Left lung (tissue), 10 donors: ENCODE data around the gene LIMK2. TPM values are rescaled to one million over a fixed set of nuclear protein-coding genes. Genes with fewer than 3 reads are reported as not detected.
"Not testable (repeated sequence)": the region's sequence is repeated elsewhere in the genome, so short reads cannot be mapped to it uniquely, and the experiment has no call there.

Experiments
- ATAC-seq: fragments of 200-7000 bp; cut with Tn5 transposase; one replicate; pipeline ENCODE4 v1.9.1; 2020; ENCODE audit warnings: moderate library complexity
- DNase-seq, 4 donors: peaks; one replicate each; pipeline ENCODE4 v3.0.0-alpha.2; 2013 to 2020
- H3K27ac ChIP-seq, 2 donors: fragments of 200-600 bp; sonication (generic) in 1 of 2; one replicate each; pipeline versions ENCODE4 v1.5.0 to v1.8.0; 2020 to 2021
- H3K27me3 ChIP-seq, 2 donors: fragments of 200-600 bp; sonication (generic) in 1 of 2; one replicate each; pipeline versions ENCODE4 v1.5.0 to v1.8.0; 2020 to 2021
- H3K36me3 ChIP-seq, 2 donors: fragments of 200-600 bp; sonication (generic) in 1 of 2; one replicate each; pipeline versions ENCODE4 v1.5.0 to v1.8.0; 2020 to 2021
- H3K4me1 ChIP-seq, 2 donors: fragments of 200-600 bp; one replicate each; pipeline ENCODE4 v1.8.0; 2021
- H3K4me3 ChIP-seq, 2 donors: fragments of 200-600 bp; sonication (generic) in 1 of 2; one replicate each; pipeline versions ENCODE4 v1.5.0 to v1.8.0; 2020 to 2021; ENCODE audit warnings: mild to moderate bottlenecking in 1 of 2
- H3K9me3 ChIP-seq, 2 donors: fragments of 200-600 bp; sonication (generic) in 1 of 2; one replicate each; pipeline versions ENCODE4 v1.5.0 to v1.8.0; 2020 to 2021
- intact Hi-C, 2 donors: fragments of 100-400 bp; cut with DNase I; formaldehyde crosslinking; loops; one replicate each; pipeline versions ENCODE4 v1.11.2 to v1.14.2; 2022
- polyA plus RNA-seq, 6 donors: library from polyadenylated mRNA; unstranded; fragments of 120-200 nt; gene quantifications; one replicate each; pipeline ENCODE4 v1.2.1, GENCODE V29; 2013; ENCODE audit not compliant: insufficient read length in 6 of 6
- total RNA-seq, 2 donors: library from RNA; stranded (reverse); fragmentation: NEBNext Ultra II Directional; extraction: Animal tissue kit (Norgen Biotek cat#: 25700); gene quantifications; one replicate each; pipeline ENCODE4 v1.2.1, GENCODE V29; 2021
- TF ChIP-seq, protein P1 (sequence below), 2 donors: fragments of 200-600 bp; sonication (generic) in 1 of 2; IDR thresholded peaks; one replicate each; pipeline versions ENCODE4 v1.5.0 to v1.8.0; 2021; ENCODE audit warnings: antibody characterized with exemption in 2 of 2
- donor health status: DM: no; HTN: yes; CAD: no.
- donor health status: DM: no; HTN: no; CAD: no.

LIMK2 gene
- total and polyA plus RNA-seq, 8 donors: 47.4 to 87.6 (median 53.6) TPM

GRCh38 chr22:31185056-31185455 is 27.0 kb upstream of the LIMK2 start:
- peaks cover 0 to 1% of the 10 kb centered on the region in 2 donors for H3K9me3 ChIP-seq
- DNase-seq (no peak), ATAC-seq (no peak)
- no peaks in the 10 kb centered on the region for H3K4me1 ChIP-seq
- no peaks in the 10 kb centered on the region for H3K27me3 ChIP-seq
- intact Hi-C loops: no loop called here
- peaks cover 0 to 48% of the 10 kb centered on the region in 2 donors for H3K36me3 ChIP-seq
- no peak overlapping the region for H3K27ac ChIP-seq
- TF ChIP-seq, protein P1, sequence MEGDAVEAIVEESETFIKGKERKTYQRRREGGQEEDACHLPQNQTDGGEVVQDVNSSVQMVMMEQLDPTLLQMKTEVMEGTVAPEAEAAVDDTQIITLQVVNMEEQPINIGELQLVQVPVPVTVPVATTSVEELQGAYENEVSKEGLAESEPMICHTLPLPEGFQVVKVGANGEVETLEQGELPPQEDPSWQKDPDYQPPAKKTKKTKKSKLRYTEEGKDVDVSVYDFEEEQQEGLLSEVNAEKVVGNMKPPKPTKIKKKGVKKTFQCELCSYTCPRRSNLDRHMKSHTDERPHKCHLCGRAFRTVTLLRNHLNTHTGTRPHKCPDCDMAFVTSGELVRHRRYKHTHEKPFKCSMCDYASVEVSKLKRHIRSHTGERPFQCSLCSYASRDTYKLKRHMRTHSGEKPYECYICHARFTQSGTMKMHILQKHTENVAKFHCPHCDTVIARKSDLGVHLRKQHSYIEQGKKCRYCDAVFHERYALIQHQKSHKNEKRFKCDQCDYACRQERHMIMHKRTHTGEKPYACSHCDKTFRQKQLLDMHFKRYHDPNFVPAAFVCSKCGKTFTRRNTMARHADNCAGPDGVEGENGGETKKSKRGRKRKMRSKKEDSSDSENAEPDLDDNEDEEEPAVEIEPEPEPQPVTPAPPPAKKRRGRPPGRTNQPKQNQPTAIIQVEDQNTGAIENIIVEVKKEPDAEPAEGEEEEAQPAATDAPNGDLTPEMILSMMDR (IDR thresholded peaks at IDR 0.05): no peak
- no peak overlapping the region for H3K4me3 ChIP-seq

DNA sequence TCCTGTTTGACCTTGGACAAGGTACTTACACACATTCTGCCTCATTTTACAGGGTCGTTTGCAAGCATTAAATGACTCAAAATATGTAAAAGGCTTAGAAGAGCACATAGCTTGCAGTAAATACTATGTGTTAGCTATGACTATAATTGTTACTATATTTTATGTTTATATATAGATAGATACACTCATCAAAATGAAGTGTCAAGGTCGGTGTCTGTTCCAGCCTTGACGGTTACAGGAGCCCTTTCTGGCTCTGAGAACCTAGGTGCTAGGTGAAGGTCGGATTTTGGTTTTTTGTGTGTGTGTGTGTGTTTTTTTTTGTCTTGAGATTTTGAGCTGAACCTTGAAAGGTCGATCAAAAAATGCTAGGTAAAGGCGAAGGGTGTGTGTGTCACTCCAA is 24.5 kb upstream of the LIMK2 start:
- peaks cover 0 to 60% of the 10 kb centered on the region in 2 donors for H3K36me3 ChIP-seq
- intact Hi-C loops: no loop called here
- H3K27ac ChIP-seq: no peak overlapping the region
- H3K4me3 ChIP-seq: no peak overlapping the region
- no peaks in the 10 kb centered on the region for H3K27me3 ChIP-seq
- no peak for ATAC-seq
- TF ChIP-seq, protein P1 (IDR thresholded peaks at IDR 0.05): no peak
- H3K9me3 ChIP-seq: no peaks in the 10 kb centered on the region
- no peak for DNase-seq
- H3K4me1 ChIP-seq: no peaks in the 10 kb centered on the region

DNA sequence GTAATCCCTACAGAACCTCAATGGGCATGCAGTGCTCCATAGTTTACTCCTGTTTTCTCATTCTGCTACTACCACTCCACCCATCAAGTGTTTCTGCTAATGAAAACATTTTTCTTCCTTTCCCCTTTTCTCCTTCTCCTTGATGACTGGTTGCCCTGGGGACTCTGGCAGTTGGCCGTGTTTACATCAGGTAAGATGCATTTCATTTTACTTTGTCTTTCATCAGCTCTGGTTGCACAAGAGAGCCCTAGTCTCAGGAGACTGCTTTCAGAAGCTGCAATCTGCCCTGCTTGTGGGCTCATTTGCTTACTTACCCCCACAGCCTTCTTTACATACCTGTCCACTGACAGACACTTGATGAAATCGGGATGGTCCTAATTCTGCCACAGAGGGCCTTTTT is 19.6 kb upstream of the LIMK2 start:
- Histone ChIP-seq H3K27me3 (no peaks in the 10 kb centered on the region), H3K27ac (peak overlapping the region in 1 of 2 donors; percentile 25), H3K4me1 (peaks cover 0 to 5% of the 10 kb centered on the region in 2 donors), H3K4me3 (no peak overlapping the region), H3K36me3 (peaks cover 0 to 89% of the 10 kb centered on the region in 2 donors), H3K9me3 (no peaks in the 10 kb centered on the region)
- ATAC-seq (no peak), DNase-seq (peak in 1 of 4 donors; percentile 50)
- intact Hi-C loops: no loop called here
- TF ChIP-seq, protein P1 (IDR thresholded peaks at IDR 0.05): no peak

DNA sequence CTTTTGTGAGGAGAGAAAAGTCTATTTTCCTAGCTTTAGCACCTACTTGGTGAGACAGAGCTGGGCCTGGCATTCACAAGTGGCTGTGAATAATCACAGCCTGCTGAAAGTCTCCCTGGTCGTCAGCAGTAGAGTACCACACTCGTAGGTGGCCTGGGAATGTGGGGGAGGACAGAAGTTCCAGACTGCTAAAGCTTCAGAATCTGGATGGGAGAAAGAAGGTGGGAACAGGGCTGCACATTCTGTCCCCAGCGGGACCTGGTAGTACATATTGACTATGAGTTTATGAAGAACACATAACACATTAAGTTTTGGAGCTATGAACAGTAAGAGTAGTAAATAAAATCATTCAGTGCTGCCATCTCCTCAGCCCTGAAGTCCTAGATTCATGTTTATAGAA is 19.0 kb upstream of the LIMK2 start:
- no peaks in the 10 kb centered on the region for H3K27me3 ChIP-seq
- TF ChIP-seq, protein P1 (IDR thresholded peaks at IDR 0.05): no peak
- intact Hi-C loops: no loop called here
- H3K36me3 ChIP-seq: peaks cover 0 to 89% of the 10 kb centered on the region in 2 donors
- DNase-seq: no peak
- peaks cover 0 to 5% of the 10 kb centered on the region in 2 donors for H3K4me1 ChIP-seq
- ATAC-seq: no peak
- no peak overlapping the region for H3K4me3 ChIP-seq
- H3K27ac ChIP-seq: peak overlapping the region in 1 of 2 donors; percentile 25
- no peaks in the 10 kb centered on the region for H3K9me3 ChIP-seq

- H3K27me3 ChIP-seq, intact Hi-C loops, H3K27ac ChIP-seq, H3K9me3 ChIP-seq, DNase-seq, H3K4me3 ChIP-seq, ATAC-seq, H3K4me1 ChIP-seq: not testable (repeated sequence)
- peaks cover 0 to 90% of the 10 kb centered on the region in 2 donors for H3K36me3 ChIP-seq
These were observed 17.4 kb upstream of the LIMK2 start for GRCh38 chr22:31194681-31195080.

DNA sequence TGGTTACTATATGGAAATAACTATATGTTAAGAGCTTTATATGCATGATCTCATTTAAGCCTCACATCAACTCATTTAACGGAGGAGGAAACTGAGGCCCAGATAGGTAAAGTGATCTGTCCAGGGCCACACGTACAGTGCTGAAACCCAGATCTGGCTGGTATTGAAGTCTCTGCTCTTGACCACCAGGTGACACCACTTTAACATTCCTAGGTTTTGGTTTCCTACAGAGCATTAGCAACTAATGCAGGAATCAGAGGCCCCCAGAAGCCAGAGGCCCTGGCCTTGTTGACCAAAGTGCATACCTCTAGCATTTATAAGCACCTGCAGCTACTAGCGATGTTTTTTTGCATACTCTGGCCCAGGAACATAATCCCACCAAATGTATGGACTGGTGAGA is 12.9 kb upstream of the LIMK2 start:
- ATAC-seq (peak; percentile 41), DNase-seq (no peak)
- Histone ChIP-seq H3K4me3 (no peak overlapping the region), H3K9me3 (no peaks in the 10 kb centered on the region), H3K36me3 (peaks cover 0 to 90% of the 10 kb centered on the region in 2 donors), H3K27me3 (no peaks in the 10 kb centered on the region), H3K27ac (no peak overlapping the region), H3K4me1 (peaks cover 0 to 13% of the 10 kb centered on the region in 2 donors)
- TF ChIP-seq, protein P1 (IDR thresholded peaks at IDR 0.05): no peak
- intact Hi-C loops: no loop called here

- intact Hi-C loops, H3K4me3 ChIP-seq, DNase-seq, ATAC-seq, H3K9me3 ChIP-seq, H3K27me3 ChIP-seq: not testable (repeated sequence)
- Histone ChIP-seq H3K4me1 (peaks cover 0 to 41% of the 10 kb centered on the region in 2 donors), H3K27ac (peak overlapping the region in 1 of 2 donors; percentile 58), H3K36me3 (peaks cover 0 to 54% of the 10 kb centered on the region in 2 donors)
These were observed 7.6 kb upstream of the LIMK2 start for GRCh38 chr22:31204352-31204984.

- Histone ChIP-seq H3K4me1 (peaks cover 0 to 47% of the 10 kb centered on the region in 2 donors), H3K27ac (peak overlapping the region in 1 of 2 donors; percentile 58), H3K36me3 (peaks cover 0 to 48% of the 10 kb centered on the region in 2 donors)
- H3K9me3 ChIP-seq, DNase-seq, H3K27me3 ChIP-seq, H3K4me3 ChIP-seq, intact Hi-C loops, ATAC-seq: not testable (repeated sequence)
These were observed 7.0 kb upstream of the LIMK2 start for GRCh38 chr22:31205059-31205458.
